Measurements from ENCODE around the gene INO80B. TPM values are rescaled to one million over a fixed set of nuclear protein-coding genes. Genes with fewer than 3 reads are reported as not detected.

INO80B gene
- total RNA-seq, 2 experiments from 2014 or later: 29.2 to 44.5 TPM

DNA sequence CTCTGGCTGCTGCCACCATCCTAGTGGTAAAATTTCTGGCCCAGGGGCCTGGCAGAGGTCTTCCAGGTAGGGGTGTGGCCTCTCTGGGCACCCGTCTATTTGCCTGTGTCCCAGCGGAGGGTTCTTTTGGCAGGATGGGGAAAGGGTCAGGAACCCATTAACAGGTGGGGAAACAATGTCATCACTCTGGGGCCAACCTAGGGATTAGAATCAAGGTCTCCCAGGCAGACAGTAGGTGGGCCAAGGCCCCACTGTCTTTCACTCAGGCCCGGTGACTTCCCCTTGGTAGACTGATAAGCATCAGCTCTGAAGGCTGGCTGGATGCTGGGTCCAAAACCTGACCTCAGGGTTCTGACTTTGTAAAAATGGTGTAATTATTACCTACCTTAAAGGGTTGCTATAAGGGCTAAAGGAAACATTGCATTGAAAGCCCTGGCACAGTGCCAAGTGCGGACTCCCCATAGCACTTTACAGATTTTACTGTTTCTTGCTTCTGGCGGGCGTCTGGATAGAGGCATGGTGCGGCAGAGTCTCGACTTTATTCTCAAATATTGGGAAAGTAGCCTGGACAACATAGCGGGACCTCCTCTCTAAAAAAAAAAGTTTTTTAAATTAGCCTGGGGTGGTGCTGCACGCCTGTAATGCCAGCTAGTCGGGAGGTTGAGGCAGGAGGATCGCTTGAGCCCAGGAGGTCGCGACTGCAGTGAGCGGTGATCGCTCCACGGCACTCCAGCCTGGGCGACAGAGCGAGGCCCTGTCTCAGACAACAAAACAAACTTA, 42.3 kb downstream of the INO80B start:
- Histone ChIP-seq H4K20me1 (ENCODE audit: insufficient read depth, low read length) (no peaks in the 10 kb centered on the region), H3K27ac (ENCODE audit: low read depth, low read length, poor library complexity, severe bottlenecking) (no peak overlapping the region), H2AFZ (ENCODE audit: low read length) (no peak overlapping the region), H3K9me3 (ENCODE audit: low read length) (no peaks in the 10 kb centered on the region), H3K4me1 (ENCODE audit: insufficient read depth, low read length, poor library complexity, severe bottlenecking) (peaks cover 6% of the 10 kb centered on the region), H3K4me2 (ENCODE audit: low read length) (no peak overlapping the region), H3K79me2 (ENCODE audit: insufficient read depth, low read depth, low read length) (no peaks in the 10 kb centered on the region), H3K4me3 (ENCODE audit: low read depth, low read length, poor library complexity, severe bottlenecking) (no peak overlapping the region), H3K9me2 (ENCODE audit: insufficient read depth, low read length) (no peaks in the 10 kb centered on the region), H3K36me3 (ENCODE audit: insufficient read depth, low read length) (peaks cover 23% of the 10 kb centered on the region)
- intact Hi-C loops (cut with micrococcal nuclease; ENCODE audit: unreplicated experiment): no loop called here
- POLR2A ChIA-PET: no interaction called here
- no TSS peak for BruUV-seq (replicated peaks)
- CTCF ChIA-PET (ENCODE audit: unreplicated experiment): no interaction called here
- DNase-seq (ENCODE audit: low spot score): no peak
- TF ChIP-seq, protein P1, sequence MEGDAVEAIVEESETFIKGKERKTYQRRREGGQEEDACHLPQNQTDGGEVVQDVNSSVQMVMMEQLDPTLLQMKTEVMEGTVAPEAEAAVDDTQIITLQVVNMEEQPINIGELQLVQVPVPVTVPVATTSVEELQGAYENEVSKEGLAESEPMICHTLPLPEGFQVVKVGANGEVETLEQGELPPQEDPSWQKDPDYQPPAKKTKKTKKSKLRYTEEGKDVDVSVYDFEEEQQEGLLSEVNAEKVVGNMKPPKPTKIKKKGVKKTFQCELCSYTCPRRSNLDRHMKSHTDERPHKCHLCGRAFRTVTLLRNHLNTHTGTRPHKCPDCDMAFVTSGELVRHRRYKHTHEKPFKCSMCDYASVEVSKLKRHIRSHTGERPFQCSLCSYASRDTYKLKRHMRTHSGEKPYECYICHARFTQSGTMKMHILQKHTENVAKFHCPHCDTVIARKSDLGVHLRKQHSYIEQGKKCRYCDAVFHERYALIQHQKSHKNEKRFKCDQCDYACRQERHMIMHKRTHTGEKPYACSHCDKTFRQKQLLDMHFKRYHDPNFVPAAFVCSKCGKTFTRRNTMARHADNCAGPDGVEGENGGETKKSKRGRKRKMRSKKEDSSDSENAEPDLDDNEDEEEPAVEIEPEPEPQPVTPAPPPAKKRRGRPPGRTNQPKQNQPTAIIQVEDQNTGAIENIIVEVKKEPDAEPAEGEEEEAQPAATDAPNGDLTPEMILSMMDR (conservative IDR thresholded peaks at IDR 0.05; ENCODE audit: low read length): no peak
- no peak for TF ChIP-seq EZH2phosphoT487 (IDR thresholded peaks at IDR 0.05; ENCODE audit: borderline replicate concordance, low read depth, low read length)

DNA sequence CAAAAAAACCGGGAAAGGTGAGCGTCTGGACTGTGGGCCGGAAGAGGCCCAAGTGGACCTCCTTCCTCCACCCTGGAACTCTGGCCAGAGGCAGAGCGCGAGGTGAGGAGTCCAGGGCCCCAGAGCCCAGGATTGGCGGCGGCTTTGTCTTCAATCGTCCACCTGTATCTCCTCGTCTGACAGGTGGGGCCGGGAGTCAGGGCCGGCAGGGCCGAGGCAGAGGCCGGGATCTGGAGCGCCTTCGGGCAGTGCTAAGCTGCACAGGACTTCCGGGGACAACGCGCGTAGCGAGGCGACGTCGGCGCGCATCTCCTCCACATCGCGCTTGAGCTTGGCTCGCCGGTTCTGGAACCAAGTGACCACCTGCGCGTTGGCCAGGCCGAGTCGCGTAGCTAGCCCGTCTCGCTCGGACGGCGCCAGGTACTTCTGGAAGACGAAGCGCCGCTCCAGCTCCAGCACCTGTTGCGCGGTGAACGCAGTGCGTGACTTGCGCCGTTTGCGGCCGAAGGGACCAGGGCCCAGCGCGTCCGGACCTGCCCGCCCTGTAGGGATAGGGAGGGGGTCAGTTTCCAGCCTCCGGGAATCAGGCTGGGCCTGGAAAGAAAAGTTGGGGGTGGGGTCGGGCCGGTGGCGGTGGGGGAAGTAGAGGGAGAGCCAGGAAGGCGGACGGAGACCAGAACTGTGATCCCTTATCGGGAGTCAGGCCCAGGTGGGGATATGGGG, 43.1 kb downstream of the INO80B start:
- ChIA-PET POLR2A (no interaction called here), CTCF (ENCODE audit: unreplicated experiment) (no interaction called here)
- Histone ChIP-seq H2AFZ (ENCODE audit: low read length) (no peak overlapping the region), H3K27ac (ENCODE audit: low read depth, low read length, poor library complexity, severe bottlenecking) (no peak overlapping the region), H4K20me1 (ENCODE audit: insufficient read depth, low read length) (no peaks in the 10 kb centered on the region), H3K4me3 (ENCODE audit: low read depth, low read length, poor library complexity, severe bottlenecking) (no peak overlapping the region), H3K36me3 (ENCODE audit: insufficient read depth, low read length) (peaks cover 15% of the 10 kb centered on the region), H3K79me2 (ENCODE audit: insufficient read depth, low read depth, low read length) (no peaks in the 10 kb centered on the region), H3K9me2 (ENCODE audit: insufficient read depth, low read length) (no peaks in the 10 kb centered on the region), H3K4me2 (ENCODE audit: low read length) (no peak overlapping the region), H3K9me3 (ENCODE audit: low read length) (no peaks in the 10 kb centered on the region), H3K4me1 (ENCODE audit: insufficient read depth, low read length, poor library complexity, severe bottlenecking) (peaks cover 9% of the 10 kb centered on the region)
- BruUV-seq (replicated peaks): no TSS peak
- intact Hi-C loops (cut with micrococcal nuclease; ENCODE audit: unreplicated experiment): no loop called here
- no peak for DNase-seq (ENCODE audit: low spot score)
- TF ChIP-seq, protein P1 (conservative IDR thresholded peaks at IDR 0.05; ENCODE audit: low read length): no peak
- no peak for TF ChIP-seq EZH2phosphoT487 (IDR thresholded peaks at IDR 0.05; ENCODE audit: borderline replicate concordance, low read depth, low read length)

Measured in OCI-LY7 (cell line).